Esophagus muscularis mucosa (tissue), 4 donors: ENCODE measurements around the gene RUNX1. TPM values are rescaled to one million over a fixed set of nuclear protein-coding genes. Genes with fewer than 3 reads are reported as not detected.
A peak's percentile ranks its signal among the peaks of the same experiment; 100 is the strongest.

Source experiments
- DNase-seq: peaks from one replicate; pipeline ENCODE4 v3.0.0-alpha.2; 2017; ENCODE audit errors: extremely low spot score
- H3K27ac ChIP-seq, 4 donors: fragments of 200-600 bp; sonication (generic); replicated peaks in 1 of 4; 1 replicate in 3 of 4; 2 replicates in 1 of 4; pipeline ENCODE4 v1.5.1; 2016 to 2019; ENCODE audit warnings: mild to moderate bottlenecking in 1 of 4
- H3K27me3 ChIP-seq, 4 donors: fragments of 200-600 bp; sonication (generic); one replicate each; pipeline versions ENCODE4 v1.5.1 to v1.6.0; 2016 to 2019
- H3K36me3 ChIP-seq, 4 donors: fragments of 200-600 bp; sonication (generic); one replicate each; pipeline ENCODE4 v1.5.1; 2016 to 2019
- H3K4me1 ChIP-seq, 4 donors: fragments of 200-600 bp; sonication (generic); one replicate each; pipeline ENCODE4 v1.5.1; 2016 to 2019
- H3K4me3 ChIP-seq, 4 donors: fragments of 200-600 bp; sonication (generic); 1 replicate in 2 of 4; 2 replicates in 2 of 4; pipeline ENCODE4 v1.5.1; 2016 to 2019; ENCODE audit warnings: mild to moderate bottlenecking in 4 of 4, moderate library complexity in 1 of 4
- H3K9me3 ChIP-seq, 4 donors: fragments of 200-600 bp; sonication (generic); 1 replicate in 3 of 4; 2 replicates in 1 of 4; pipeline ENCODE4 v1.5.1; 2016 to 2019
- CTCF ChIP-seq, 3 experiments: fragments of 200-600 bp in 2 of 3; fragments of 450-650 bp in 1 of 3; sonication (generic) in 2 of 3; IDR thresholded peaks; one replicate each; pipeline ENCODE4 v1.5.1; 2017 to 2019; ENCODE audit warnings: antibody characterized with exemption in 3 of 3, mild to moderate bottlenecking in 2 of 3, moderate library complexity in 1 of 3
- EP300 ChIP-seq: sonication (generic); formaldehyde crosslinking; IDR thresholded peaks from one replicate; pipeline ENCODE4 v1.6.1; 2017; ENCODE audit warnings: antibody characterized with exemption
- POLR2A ChIP-seq: fragments of 450-650 bp; IDR thresholded peaks from one replicate; pipeline ENCODE4 v1.6.1; 2017; ENCODE audit warnings: antibody characterized with exemption, moderate library complexity, mild to moderate bottlenecking, low read depth
- POLR2AphosphoS5 ChIP-seq, 2 donors: sonication (generic); formaldehyde crosslinking; IDR thresholded peaks; one replicate each; pipeline ENCODE4 v1.6.1; 2017; ENCODE audit warnings: antibody characterized with exemption in 2 of 2
- WGBS: methylation state at CpG from one replicate; pipeline ENCODE4 v1.1.5; 2018; 5-methylcytosine and 5-hydroxymethylcytosine counted together
- intact Hi-C: fragments of 100-400 bp; cut with DNase I; formaldehyde crosslinking; loops from one replicate; pipeline ENCODE4 v1.15.1; 2023
- total RNA-seq, 4 donors: library from RNA; depleted of rRNA; stranded (reverse); fragments of >200 nt; gene quantifications; one replicate each; pipeline versions ENCODE4 v1.1.0 to v1.2.1, GENCODE V29; 2016

The RUNX1 gene
- total RNA-seq, 4 donors from 2014 or later, result 3.7 to 10.9 (median 5.6) TPM

GRCh38 chr21:34797921-34798535 lies 251.1 kb downstream of the RUNX1 start:
- DNase-seq, result no peak
- no peaks in the 10 kb centered on the region for H3K9me3 ChIP-seq
- H3K27me3 ChIP-seq, result no peaks in the 10 kb centered on the region
- H3K4me3 ChIP-seq, result no peak overlapping the region
- H3K36me3 ChIP-seq, result peaks cover 0 to 13% (median 3%) of the 10 kb centered on the region in 4 donors
- WGBS, result 91% methylated on average over 8 of the region's 8 CpGs
- peaks cover 0 to 27% (median 25%) of the 10 kb centered on the region in 4 donors for H3K4me1 ChIP-seq
- H3K27ac ChIP-seq, result no peak overlapping the region
- intact Hi-C loops, result no loop called here
- TF ChIP-seq EP300 (no peak), POLR2A (no peak), POLR2AphosphoS5 (IDR thresholded peaks at IDR 0.05) (no peak), CTCF (IDR thresholded peaks at IDR 0.05) (no peak)

- intact Hi-C loops, result no loop called here
- H3K27me3 ChIP-seq, result no peaks in the 10 kb centered on the region
- DNase-seq, result no peak
- peak overlapping the region in 1 of 4 donors; percentile 30 for H3K27ac ChIP-seq
- no peaks in the 10 kb centered on the region for H3K9me3 ChIP-seq
- TF ChIP-seq POLR2AphosphoS5 (IDR thresholded peaks at IDR 0.05), result no peak
- no peak for TF ChIP-seq EP300
- TF ChIP-seq CTCF (IDR thresholded peaks at IDR 0.05), result no peak
- TF ChIP-seq POLR2A, result no peak
- H3K4me1 ChIP-seq, result peaks cover 0 to 27% (median 25%) of the 10 kb centered on the region in 4 donors
- H3K36me3 ChIP-seq, result peaks cover 0 to 17% (median 3%) of the 10 kb centered on the region in 4 donors
- H3K4me3 ChIP-seq, result no peak overlapping the region
Measured at GRCh38 chr21:34797201-34797525, 251.9 kb downstream of the RUNX1 start.

GRCh38 chr21:34796518-34797200 lies 252.4 kb downstream of the RUNX1 start:
- DNase-seq, result no peak
- Histone ChIP-seq H3K27me3 (no peaks in the 10 kb centered on the region), H3K9me3 (no peaks in the 10 kb centered on the region), H3K4me1 (peaks cover 0 to 27% (median 25%) of the 10 kb centered on the region in 4 donors), H3K4me3 (no peak overlapping the region), H3K36me3 (peaks cover 0 to 19% (median 3%) of the 10 kb centered on the region in 4 donors), H3K27ac (peak overlapping the region in 1 of 4 donors; percentile 30)
- no peak for TF ChIP-seq EP300
- 73% methylated on average over 7 of the region's 7 CpGs for WGBS
- intact Hi-C loops, result no loop called here

GRCh38 chr21:34795548-34796180 lies 253.4 kb downstream of the RUNX1 start:
- 54% methylated on average over 6 of the region's 7 CpGs for WGBS

More at GRCh38 chr21:34795548-34796180, 253.4 kb downstream of the RUNX1 start:
- H3K27ac ChIP-seq, result peak overlapping the region; percentile 6 to 70 (median 46)
- no peaks in the 10 kb centered on the region for H3K27me3 ChIP-seq
- H3K9me3 ChIP-seq, result no peaks in the 10 kb centered on the region
- H3K4me3 ChIP-seq, result no peak overlapping the region
- TF ChIP-seq CTCF (IDR thresholded peaks at IDR 0.05), result no peak
- TF ChIP-seq POLR2A, result no peak
- no peak for TF ChIP-seq EP300
- peak in 1 of 2 donors; percentile 3 for TF ChIP-seq POLR2AphosphoS5 (IDR thresholded peaks at IDR 0.05)
- H3K36me3 ChIP-seq, result peaks cover 0 to 19% (median 3%) of the 10 kb centered on the region in 4 donors
- intact Hi-C loops, result no loop called here
- no peak for DNase-seq
- H3K4me1 ChIP-seq, result peaks cover 0 to 27% (median 25%) of the 10 kb centered on the region in 4 donors
